NCI-H187 treated with DMSO at 0.1 percent for 48 hours (cell line): ENCODE measurements around the gene GTF3C5.
"Not testable (repeated sequence)": the region's sequence is repeated elsewhere in the genome, so short reads cannot be mapped to it uniquely, and the experiment has no call there.

ENCODE experiments used
- DNase-seq: peaks from one replicate; lab custom pipeline; 2025; lab: John Stamatoyannopoulos, UW

Gene GTF3C5

GRCh38 chr9:133054194-133054890, 23.5 kb downstream of the GTF3C5 start:
- DNase-seq = no peak

GRCh38 chr9:133054966-133055365, 24.2 kb downstream of the GTF3C5 start:
- no peak for DNase-seq

- no peak for DNase-seq
Measured at GRCh38 chr9:133055788-133056420, 25.1 kb downstream of the GTF3C5 start.

GRCh38 chr9:133056533-133056932, 25.7 kb downstream of the GTF3C5 start:
- DNase-seq = no peak

- DNase-seq = no peak
Measured at GRCh38 chr9:133057006-133057405, 26.2 kb downstream of the GTF3C5 start.

GRCh38 chr9:133057553-133057952, 26.8 kb downstream of the GTF3C5 start:
- no peak for DNase-seq

- no peak for DNase-seq
Measured at GRCh38 chr9:133058071-133058470, 27.3 kb downstream of the GTF3C5 start.

GRCh38 chr9:133058550-133059320, 27.9 kb downstream of the GTF3C5 start:
- no peak for DNase-seq

- DNase-seq = no peak
Measured at GRCh38 chr9:133059623-133060022, 28.8 kb downstream of the GTF3C5 start.

GRCh38 chr9:133060417-133060841, 29.6 kb downstream of the GTF3C5 start:
- no peak for DNase-seq

- not testable (repeated sequence) for DNase-seq
Measured at GRCh38 chr9:133061019-133061763, 30.4 kb downstream of the GTF3C5 start.

- DNase-seq = not testable (repeated sequence)
Measured at GRCh38 chr9:133061764-133062145, 31.0 kb downstream of the GTF3C5 start, which contains the start of gene CEL. Gene CEL, plus strand, starts transcription at chr9:133061981. Its CDS starts 22 bp downstream, at chr9:133062003.

GRCh38 chr9:133062569-133062968, 31.8 kb downstream of the GTF3C5 start:
- not testable (repeated sequence) for DNase-seq

- DNase-seq = no peak
Measured at GRCh38 chr9:133063159-133063499, 32.3 kb downstream of the GTF3C5 start.

GRCh38 chr9:133063500-133064231, 32.9 kb downstream of the GTF3C5 start:
- no peak for DNase-seq

GRCh38 chr9:133064241-133065069, 33.7 kb downstream of the GTF3C5 start:
- no peak for DNase-seq

GRCh38 chr9:133065070-133065388, 34.2 kb downstream of the GTF3C5 start:
- no peak for DNase-seq

GRCh38 chr9:133066181-133066983, 35.6 kb downstream of the GTF3C5 start:
- DNase-seq = no peak

GRCh38 chr9:133067006-133067405, 36.2 kb downstream of the GTF3C5 start:
- DNase-seq = no peak

- DNase-seq = no peak
Measured at GRCh38 chr9:133067813-133068212, 37.0 kb downstream of the GTF3C5 start.
